ENCODE measurements around the gene PRIM2.
"Not testable (repeated sequence)": the region's sequence is repeated elsewhere in the genome, so short reads cannot be mapped to it uniquely, and the experiment has no call there.

DNA sequence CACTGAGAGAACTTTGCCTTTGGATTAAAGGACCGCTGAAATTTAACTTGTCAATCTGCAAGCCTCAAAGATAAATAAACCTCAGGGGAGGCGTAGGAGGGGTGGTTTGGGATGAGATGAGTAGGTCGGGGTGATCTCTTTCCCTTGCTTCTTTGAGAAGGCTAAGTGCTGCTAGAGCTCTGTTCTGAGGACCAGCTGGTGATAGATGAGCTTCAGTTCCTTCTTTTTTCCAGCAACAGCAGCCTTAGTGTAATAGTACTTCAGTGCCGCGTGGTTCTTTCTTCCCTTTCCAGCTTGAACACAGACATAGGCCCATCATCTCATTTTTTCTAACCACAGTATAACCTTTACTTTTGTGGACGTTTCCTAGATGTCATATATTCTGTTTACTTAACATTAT is 33.0 kb downstream of the PRIM2 start:
- not testable (repeated sequence) for TF ChIP-seq EZH2 (IDR thresholded peaks at IDR 0.05; ENCODE audit: borderline replicate concordance, low read length)
- TF ChIP-seq, protein P1, sequence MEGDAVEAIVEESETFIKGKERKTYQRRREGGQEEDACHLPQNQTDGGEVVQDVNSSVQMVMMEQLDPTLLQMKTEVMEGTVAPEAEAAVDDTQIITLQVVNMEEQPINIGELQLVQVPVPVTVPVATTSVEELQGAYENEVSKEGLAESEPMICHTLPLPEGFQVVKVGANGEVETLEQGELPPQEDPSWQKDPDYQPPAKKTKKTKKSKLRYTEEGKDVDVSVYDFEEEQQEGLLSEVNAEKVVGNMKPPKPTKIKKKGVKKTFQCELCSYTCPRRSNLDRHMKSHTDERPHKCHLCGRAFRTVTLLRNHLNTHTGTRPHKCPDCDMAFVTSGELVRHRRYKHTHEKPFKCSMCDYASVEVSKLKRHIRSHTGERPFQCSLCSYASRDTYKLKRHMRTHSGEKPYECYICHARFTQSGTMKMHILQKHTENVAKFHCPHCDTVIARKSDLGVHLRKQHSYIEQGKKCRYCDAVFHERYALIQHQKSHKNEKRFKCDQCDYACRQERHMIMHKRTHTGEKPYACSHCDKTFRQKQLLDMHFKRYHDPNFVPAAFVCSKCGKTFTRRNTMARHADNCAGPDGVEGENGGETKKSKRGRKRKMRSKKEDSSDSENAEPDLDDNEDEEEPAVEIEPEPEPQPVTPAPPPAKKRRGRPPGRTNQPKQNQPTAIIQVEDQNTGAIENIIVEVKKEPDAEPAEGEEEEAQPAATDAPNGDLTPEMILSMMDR (IDR thresholded peaks at IDR 0.05; ENCODE audit: low read length): not testable (repeated sequence)
